GM19324 (cell line): ENCODE results near the gene SND1.

Experiments used
- ATAC-seq: cut with Tn5 transposase; IDR thresholded peaks from one replicate; pipeline ENCODE4 v1.9.1; 2021; ENCODE audit warnings: mild to moderate bottlenecking, moderate library complexity; ENCODE audit not compliant: unreplicated experiment, low FRiP score

Gene SND1

GRCh38 chr7:127761196-127761595 lies 109.2 kb downstream of the SND1 start:
- no peak for ATAC-seq

GRCh38 chr7:127764681-127765080 lies 112.7 kb downstream of the SND1 start:
- ATAC-seq = no peak

GRCh38 chr7:127765150-127765549 lies 113.2 kb downstream of the SND1 start:
- ATAC-seq = peak; percentile 54

- ATAC-seq = no peak
Measured at GRCh38 chr7:127766831-127767459, 115.0 kb downstream of the SND1 start.

- no peak for ATAC-seq
Measured at GRCh38 chr7:127768241-127768640, 116.2 kb downstream of the SND1 start.

- ATAC-seq = no peak
Measured at GRCh38 chr7:127769137-127769536, 117.1 kb downstream of the SND1 start.

GRCh38 chr7:127769696-127770400 lies 117.9 kb downstream of the SND1 start:
- ATAC-seq = no peak

- ATAC-seq = no peak
Measured at GRCh38 chr7:127770885-127771284, 118.9 kb downstream of the SND1 start.

GRCh38 chr7:127771707-127772106 lies 119.7 kb downstream of the SND1 start:
- peak; percentile 73 for ATAC-seq

- no peak for ATAC-seq
Measured at GRCh38 chr7:127776776-127777386, 124.9 kb downstream of the SND1 start.

GRCh38 chr7:127780489-127780888 lies 128.5 kb downstream of the SND1 start:
- ATAC-seq = no peak

- no peak for ATAC-seq
Measured at GRCh38 chr7:127781081-127781480, 129.1 kb downstream of the SND1 start.

GRCh38 chr7:127782075-127782474 lies 130.1 kb downstream of the SND1 start:
- ATAC-seq = no peak

- peak; percentile 82 for ATAC-seq
Measured at GRCh38 chr7:127782654-127783559, 130.9 kb downstream of the SND1 start.

- ATAC-seq = no peak
Measured at GRCh38 chr7:127786184-127786583, 134.2 kb downstream of the SND1 start.

- no peak for ATAC-seq
Measured at GRCh38 chr7:127789031-127789430, 137.0 kb downstream of the SND1 start.

- ATAC-seq = no peak
Measured at GRCh38 chr7:127791446-127792189, 139.6 kb downstream of the SND1 start.

GRCh38 chr7:127792528-127793342 lies 140.7 kb downstream of the SND1 start:
- no peak for ATAC-seq

GRCh38 chr7:127793582-127793981 lies 141.6 kb downstream of the SND1 start:
- ATAC-seq = no peak
